Spinal cord (tissue), 10 donors: Measurements from ENCODE around the gene MRPL14. TPM values are rescaled to one million over a fixed set of nuclear protein-coding genes. Genes with fewer than 3 reads are reported as not detected.

Source experiments
- DNase-seq, 6 donors: peaks; one replicate each; pipeline versions ENCODE4 v3.0.0 to v3.0.0-alpha.2; 2013 to 2015; ENCODE audit warnings: low spot score in 6 of 6, low read depth in 4 of 6
- H3K27ac ChIP-seq: one replicate; pipeline ENCODE4 v1.5.1; 2013; ENCODE audit warnings: low read depth, low read length, control low read depth
- H3K27me3 ChIP-seq: one replicate; pipeline ENCODE4 v1.6.1; 2013; ENCODE audit warnings: low read length; ENCODE audit not compliant: control insufficient read depth, insufficient read depth
- H3K36me3 ChIP-seq: one replicate; pipeline ENCODE4 v1.6.1; 2013; ENCODE audit warnings: low read length; ENCODE audit not compliant: control insufficient read depth, insufficient read depth
- H3K4me1 ChIP-seq: one replicate; pipeline ENCODE4 v1.6.1; 2013; ENCODE audit warnings: low read length; ENCODE audit not compliant: control insufficient read depth, insufficient read depth
- H3K4me3 ChIP-seq: one replicate; pipeline ENCODE4 v1.5.1; 2013; ENCODE audit warnings: low read depth, low read length, control low read depth
- H3K9me3 ChIP-seq: one replicate; pipeline ENCODE4 v1.6.1; 2013; ENCODE audit warnings: low read length; ENCODE audit not compliant: control insufficient read depth, insufficient read depth
- WGBS: methylation state at CpG from one replicate; pipeline ENCODE4 v1.1.5; 2013; ENCODE audit warnings: missing lambda C conversion rate; ENCODE audit not compliant: insufficient coverage; 5-methylcytosine and 5-hydroxymethylcytosine counted together
- polyA plus RNA-seq, 2 donors: library from polyadenylated mRNA; unstranded; fragments of 120-200 nt; gene quantifications; one replicate each; pipeline ENCODE4 v1.2.1, GENCODE V29; 2013; ENCODE audit not compliant: insufficient read length in 2 of 2
- total RNA-seq, 2 donors: library from RNA; depleted of rRNA in 1 of 2; stranded (reverse); fragments of 120-200 nt in 1 of 2; fragments of >200 nt in 1 of 2; gene quantifications; one replicate each; pipeline versions ENCODE4 v1.2.3 to v1.2.4, GENCODE V29; 2013 to 2014
- donor health status: healthy.

MRPL14 gene
- total and polyA plus RNA-seq, 4 donors, result 32.1 to 53.1 (median 36.4) TPM

- no peak overlapping the region for H3K27ac ChIP-seq
- no peak for DNase-seq
- H3K4me3 ChIP-seq, result no peak overlapping the region
- H3K4me1 ChIP-seq, result peaks cover 11% of the 10 kb centered on the region
- H3K9me3 ChIP-seq, result no peaks in the 10 kb centered on the region
- WGBS, result 91% methylated on average over 9 of the region's 10 CpGs
- no peaks in the 10 kb centered on the region for H3K27me3 ChIP-seq
- peaks cover 80% of the 10 kb centered on the region for H3K36me3 ChIP-seq
Measured at GRCh38 chr6:44139351-44139743, 12.1 kb upstream of the MRPL14 start.

DNA sequence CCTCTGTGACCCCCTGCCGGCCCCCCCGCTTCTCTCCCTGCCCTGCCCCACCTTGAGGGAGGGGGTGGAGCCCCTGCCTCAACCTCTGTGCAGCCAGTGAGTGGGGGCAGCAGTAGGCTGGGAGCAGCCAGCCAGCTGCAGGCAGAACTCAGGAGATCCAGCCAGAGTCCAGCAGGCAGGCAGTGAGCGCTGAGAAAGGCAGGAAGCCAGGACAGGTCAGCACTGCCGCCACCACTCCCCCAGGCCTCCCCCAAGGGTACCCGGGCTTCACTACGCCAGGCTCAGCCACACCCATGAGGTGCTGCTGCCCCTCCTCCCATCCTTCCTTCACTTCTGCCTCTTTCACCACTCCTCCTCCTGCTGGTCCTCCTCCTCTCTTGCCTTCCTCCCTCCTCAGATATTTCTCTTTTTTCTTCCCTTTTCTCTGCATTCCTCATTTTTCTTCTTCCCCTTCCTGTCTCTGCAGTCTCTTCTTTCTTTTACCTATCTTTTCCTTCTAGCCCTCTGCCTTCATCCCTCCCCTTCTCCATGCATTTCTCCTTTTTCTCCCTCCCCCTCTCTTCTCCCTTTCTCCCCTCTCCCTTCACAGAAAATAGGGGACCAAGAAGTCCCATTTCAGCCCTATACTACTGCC lies 11.6 kb upstream of the MRPL14 start:
- 67% methylated on average over 6 of the region's 6 CpGs for WGBS
- no peaks in the 10 kb centered on the region for H3K9me3 ChIP-seq
- H3K27ac ChIP-seq, result no peak overlapping the region
- peaks cover 11% of the 10 kb centered on the region for H3K4me1 ChIP-seq
- H3K4me3 ChIP-seq, result no peak overlapping the region
- H3K27me3 ChIP-seq, result no peaks in the 10 kb centered on the region
- peaks cover 83% of the 10 kb centered on the region for H3K36me3 ChIP-seq
- no peak for DNase-seq

DNA sequence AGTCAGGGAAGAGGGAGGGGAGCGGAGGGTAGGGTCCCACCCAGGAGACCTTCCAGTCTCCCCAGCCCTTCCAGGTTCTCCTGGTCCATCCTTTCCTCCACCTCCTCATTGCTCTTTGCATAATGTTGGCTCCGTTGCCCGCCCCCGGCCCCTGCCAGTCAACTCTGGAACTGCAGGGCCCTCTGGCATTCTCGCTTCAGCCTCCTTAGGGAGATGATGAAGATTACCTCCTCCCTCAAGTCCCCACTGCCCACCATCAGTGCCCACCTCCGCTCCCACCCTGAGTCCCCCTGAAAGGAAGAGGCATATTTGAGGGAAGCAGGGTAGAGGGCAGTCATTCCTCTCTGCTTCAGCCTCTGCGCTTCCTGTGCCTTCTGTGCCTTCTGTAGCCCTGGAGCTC lies 8.6 kb upstream of the MRPL14 start:
- peaks cover 65% of the 10 kb centered on the region for H3K36me3 ChIP-seq

DNA sequence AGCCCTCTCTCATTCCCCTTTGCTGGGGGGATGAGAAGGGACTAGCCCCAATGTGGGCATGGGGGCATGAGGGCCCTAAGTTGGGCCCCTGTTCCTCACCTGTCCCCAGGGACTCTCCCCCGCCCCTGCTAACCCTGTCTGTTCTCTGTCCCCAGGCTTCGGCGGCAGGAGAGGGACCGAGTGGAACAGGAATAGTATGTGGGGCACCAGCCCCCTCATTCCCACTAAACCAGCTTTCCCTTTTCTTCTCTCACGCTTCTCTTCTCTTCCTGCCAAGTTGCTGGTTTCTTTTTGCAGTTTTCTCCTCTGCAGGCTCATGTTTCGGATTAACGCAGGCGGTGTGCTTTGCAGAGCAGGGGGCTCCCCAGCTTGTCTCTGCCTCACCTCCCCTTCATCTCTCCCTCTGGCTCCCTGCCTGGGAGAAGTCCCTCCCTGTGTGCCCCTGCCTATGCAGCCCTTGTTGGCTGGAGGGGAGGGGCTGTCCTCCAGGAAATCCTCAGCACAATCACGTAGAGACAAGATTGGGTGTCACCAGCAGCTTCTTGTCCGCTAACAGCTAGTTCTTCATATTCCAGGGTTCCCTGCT lies 8.0 kb upstream of the MRPL14 start:
- peak in 2 of 6 donors; percentile 34 to 39 for DNase-seq
- 65% methylated on average over 5 of the region's 10 CpGs for WGBS
- H3K27ac ChIP-seq, result no peak overlapping the region
- no peaks in the 10 kb centered on the region for H3K27me3 ChIP-seq
- H3K4me3 ChIP-seq, result no peak overlapping the region
- peaks cover 19% of the 10 kb centered on the region for H3K4me1 ChIP-seq
- no peaks in the 10 kb centered on the region for H3K9me3 ChIP-seq
- peaks cover 60% of the 10 kb centered on the region for H3K36me3 ChIP-seq

More for the DNA sequence above, 8.6 kb upstream of the MRPL14 start:
- no peaks in the 10 kb centered on the region for H3K27me3 ChIP-seq
- H3K4me1 ChIP-seq, result peaks cover 19% of the 10 kb centered on the region
- no peak overlapping the region for H3K4me3 ChIP-seq
- no peak for DNase-seq
- WGBS, result 100% methylated on average over 2 of the region's 7 CpGs
- no peak overlapping the region for H3K27ac ChIP-seq
- H3K9me3 ChIP-seq, result no peaks in the 10 kb centered on the region

DNA sequence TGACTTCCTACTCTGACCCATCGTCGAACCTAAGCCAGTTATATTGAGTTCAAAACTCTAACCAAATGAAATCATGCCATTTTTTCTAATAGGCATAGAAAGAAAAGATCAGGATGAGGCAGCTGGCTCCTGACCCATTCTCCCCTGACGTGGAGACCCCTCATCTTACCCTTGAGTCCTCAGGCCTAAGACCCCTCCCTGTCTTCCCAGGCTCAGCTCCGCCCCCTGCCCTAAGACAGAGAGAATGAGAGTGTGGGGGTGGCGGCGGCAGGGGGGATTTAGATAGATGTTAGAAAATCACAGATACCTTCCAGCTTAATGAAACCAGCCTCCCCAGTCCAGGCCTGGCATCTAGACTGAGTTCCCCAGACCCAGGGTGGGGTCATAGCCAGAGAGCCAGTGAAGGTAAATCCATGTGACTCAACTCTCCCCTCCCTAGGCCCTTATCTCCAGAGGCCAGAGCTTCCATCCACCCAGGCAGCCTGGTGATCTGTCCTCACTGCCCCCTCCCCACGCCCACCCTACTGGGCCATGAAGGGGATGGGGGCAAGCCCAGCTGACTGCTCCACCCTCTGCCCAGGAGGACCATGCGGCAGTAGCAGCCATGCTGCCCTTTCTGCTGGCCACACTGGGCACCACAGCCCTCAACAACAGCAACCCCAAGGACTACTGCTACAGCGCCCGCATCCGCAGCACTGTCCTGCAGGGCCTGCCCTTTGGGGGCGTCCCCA lies 6.9 kb upstream of the MRPL14 start:
- H3K36me3 ChIP-seq, result peaks cover 49% of the 10 kb centered on the region
- H3K4me3 ChIP-seq, result no peak overlapping the region
- no peaks in the 10 kb centered on the region for H3K9me3 ChIP-seq
- no peak overlapping the region for H3K27ac ChIP-seq
- peaks cover 19% of the 10 kb centered on the region for H3K4me1 ChIP-seq
- no peak for DNase-seq
- H3K27me3 ChIP-seq, result no peaks in the 10 kb centered on the region
- WGBS, result 91% methylated on average over 8 of the region's 12 CpGs

GRCh38 chr6:44133003-44133931 lies 6.0 kb upstream of the MRPL14 start:
- Histone ChIP-seq H3K27ac (no peak overlapping the region), H3K4me3 (no peak overlapping the region), H3K27me3 (no peaks in the 10 kb centered on the region), H3K4me1 (peaks cover 25% of the 10 kb centered on the region), H3K36me3 (peaks cover 40% of the 10 kb centered on the region), H3K9me3 (no peaks in the 10 kb centered on the region)
- peak in 2 of 6 donors; percentile 67 to 74 for DNase-seq
- WGBS, result 12% methylated on average over 6 of the region's 9 CpGs

- Histone ChIP-seq H3K27ac (no peak overlapping the region), H3K27me3 (no peaks in the 10 kb centered on the region), H3K4me3 (no peak overlapping the region), H3K4me1 (peaks cover 29% of the 10 kb centered on the region), H3K36me3 (peaks cover 35% of the 10 kb centered on the region), H3K9me3 (no peaks in the 10 kb centered on the region)
- WGBS, result 85% methylated on average over 4 of the region's 4 CpGs
- DNase-seq, result no peak
Measured at GRCh38 chr6:44132476-44132875, 5.2 kb upstream of the MRPL14 start.

- no peak overlapping the region for H3K4me3 ChIP-seq
- no peaks in the 10 kb centered on the region for H3K9me3 ChIP-seq
- no peak overlapping the region for H3K27ac ChIP-seq
- DNase-seq, result no peak
- 67% methylated on average over 1 of the region's 2 CpGs for WGBS
- H3K27me3 ChIP-seq, result no peaks in the 10 kb centered on the region
- H3K36me3 ChIP-seq, result peaks cover 29% of the 10 kb centered on the region
- peaks cover 29% of the 10 kb centered on the region for H3K4me1 ChIP-seq
Measured at GRCh38 chr6:44131892-44132291, 4.6 kb upstream of the MRPL14 start.

- 83% methylated on average over 1 of the region's 2 CpGs for WGBS
- Histone ChIP-seq H3K36me3 (peaks cover 10% of the 10 kb centered on the region), H3K27ac (no peak overlapping the region), H3K9me3 (no peaks in the 10 kb centered on the region), H3K27me3 (no peaks in the 10 kb centered on the region), H3K4me1 (peaks cover 29% of the 10 kb centered on the region), H3K4me3 (no peak overlapping the region)
- no peak for DNase-seq
Measured at GRCh38 chr6:44129841-44130322, 2.6 kb upstream of the MRPL14 start.
